SIG-M5 treated with dmso at 0.1 percent for 504 hours (cell line): ENCODE results near the gene AXIN2.

Source experiments
- DNase-seq: peaks from one replicate; lab custom pipeline; 2025; ENCODE audit not compliant: unreplicated experiment; lab: John Stamatoyannopoulos, UW

Gene AXIN2

GRCh38 chr17:65584604-65585521, 23.4 kb upstream of the AXIN2 start:
- DNase-seq: no peak

- DNase-seq: no peak
Observed at GRCh38 chr17:65583921-65584603, 22.6 kb upstream of the AXIN2 start.

- no peak for DNase-seq
Observed at GRCh38 chr17:65576939-65577338, 15.5 kb upstream of the AXIN2 start.

GRCh38 chr17:65573282-65573602, 11.8 kb upstream of the AXIN2 start:
- no peak for DNase-seq

GRCh38 chr17:65572581-65573281, 11.3 kb upstream of the AXIN2 start:
- DNase-seq: no peak

GRCh38 chr17:65572186-65572580, 10.7 kb upstream of the AXIN2 start:
- DNase-seq: no peak

- DNase-seq: no peak
Observed at GRCh38 chr17:65568918-65569317, 7.5 kb upstream of the AXIN2 start.

GRCh38 chr17:65567566-65567965, 6.1 kb upstream of the AXIN2 start:
- DNase-seq: no peak

GRCh38 chr17:65565559-65565958, 4.1 kb upstream of the AXIN2 start:
- no peak for DNase-seq

- no peak for DNase-seq
Observed at GRCh38 chr17:65564793-65565192, 3.3 kb upstream of the AXIN2 start.

GRCh38 chr17:65562206-65562531, 721 bp upstream of the AXIN2 start:
- no peak for DNase-seq

GRCh38 chr17:65560628-65561451, 608 bp downstream of the AXIN2 start:
- peak; percentile 57 for DNase-seq

- no peak for DNase-seq
Observed at GRCh38 chr17:65559804-65560627, 1.4 kb downstream of the AXIN2 start.

- no peak for DNase-seq
Observed at GRCh38 chr17:65559461-65559803, 2.0 kb downstream of the AXIN2 start.

GRCh38 chr17:65558683-65559460, 2.6 kb downstream of the AXIN2 start:
- DNase-seq: no peak

GRCh38 chr17:65558311-65558682, 3.2 kb downstream of the AXIN2 start:
- no peak for DNase-seq

- no peak for DNase-seq
Observed at GRCh38 chr17:65557349-65558310, 3.8 kb downstream of the AXIN2 start.

GRCh38 chr17:65556910-65557348, 4.5 kb downstream of the AXIN2 start:
- no peak for DNase-seq
